ENCODE results near the gene TMPRSS9.

DNA sequence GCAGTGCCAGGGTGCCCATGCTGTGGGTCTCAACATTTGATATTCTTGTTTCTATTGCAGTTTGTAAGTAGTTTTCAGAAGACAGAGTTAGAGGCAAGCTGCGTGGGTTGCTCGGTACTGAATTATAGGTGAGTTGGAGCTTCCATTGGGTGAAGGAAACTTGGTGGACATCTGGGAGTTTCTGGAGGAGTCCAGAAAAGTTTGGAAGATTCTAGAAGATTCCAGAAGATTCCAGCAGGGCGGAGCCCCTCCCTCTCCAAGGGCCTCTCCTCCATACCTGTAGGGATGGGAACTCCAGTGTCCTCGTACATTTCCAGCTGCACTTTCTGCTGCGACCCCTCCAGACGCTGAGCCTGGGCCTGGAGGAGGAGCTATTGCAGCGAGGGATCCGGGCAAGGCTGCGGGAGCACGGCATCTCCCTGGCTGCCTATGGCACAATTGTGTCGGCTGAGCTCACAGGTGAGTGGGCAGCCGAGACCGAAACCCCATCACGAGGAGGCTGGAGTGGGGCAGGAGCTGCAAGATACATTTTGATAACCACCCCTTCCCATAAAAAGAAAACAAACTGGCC is 38.8 kb downstream of the TMPRSS9 start:
- TF ChIP-seq CTCF (IDR thresholded peaks at IDR 0.05) (no peak), SIN3A (IDR thresholded peaks at IDR 0.05; ENCODE audit: borderline replicate concordance, insufficient read depth, low read depth, low read length) (no peak), POLR2AphosphoS5 (IDR thresholded peaks at IDR 0.05; ENCODE audit: low read depth, low read length) (no peak)
